ENCODE results near the gene GATA6.

DNA sequence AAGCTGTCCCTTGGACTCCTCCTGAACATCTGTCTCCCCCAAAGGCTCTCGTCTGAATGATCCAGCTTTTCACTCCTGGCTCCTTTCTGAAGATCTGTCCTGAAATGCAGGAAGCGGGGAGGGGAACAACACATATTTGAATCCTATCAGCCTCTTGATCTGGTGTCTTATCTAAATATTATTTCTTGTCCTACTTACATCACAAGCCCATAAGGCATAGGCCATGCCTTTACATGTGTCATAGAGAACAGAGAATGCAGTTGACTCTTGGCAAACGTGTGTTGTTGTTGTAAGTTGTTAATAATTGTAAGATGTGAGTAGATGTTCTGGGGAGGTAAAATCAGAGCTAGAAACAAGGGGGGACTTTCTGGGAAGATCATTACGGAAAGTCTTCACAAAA lies 57.4 kb downstream of the GATA6 start:
- TF ChIP-seq, protein P1, sequence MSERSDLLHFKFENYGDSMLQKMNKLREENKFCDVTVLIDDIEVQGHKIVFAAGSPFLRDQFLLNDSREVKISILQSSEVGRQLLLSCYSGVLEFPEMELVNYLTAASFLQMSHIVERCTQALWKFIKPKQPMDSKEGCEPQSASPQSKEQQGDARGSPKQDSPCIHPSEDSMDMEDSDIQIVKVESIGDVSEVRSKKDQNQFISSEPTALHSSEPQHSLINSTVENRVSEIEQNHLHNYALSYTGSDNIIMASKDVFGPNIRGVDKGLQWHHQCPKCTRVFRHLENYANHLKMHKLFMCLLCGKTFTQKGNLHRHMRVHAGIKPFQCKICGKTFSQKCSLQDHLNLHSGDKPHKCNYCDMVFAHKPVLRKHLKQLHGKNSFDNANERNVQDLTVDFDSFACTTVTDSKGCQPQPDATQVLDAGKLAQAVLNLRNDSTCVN (CRISPR knock-in tag; IDR thresholded peaks at IDR 0.05; ENCODE audit: borderline replicate concordance), result no peak
- TF ChIP-seq ATF2 (CRISPR knock-in tag; IDR thresholded peaks at IDR 0.05) (no peak), JARID2 (CRISPR knock-in tag; IDR thresholded peaks at IDR 0.05; ENCODE audit: insufficient replicate concordance) (no peak), JUND (CRISPR knock-in tag; IDR thresholded peaks at IDR 0.05) (no peak), CREM (IDR thresholded peaks at IDR 0.05) (no peak), CREM (CRISPR knock-in tag; IDR thresholded peaks at IDR 0.05) (no peak), GTF2F1 (IDR thresholded peaks at IDR 0.05; ENCODE audit: low read length) (no peak), SP1 (IDR thresholded peaks at IDR 0.05) (no peak), SP1 (CRISPR knock-in tag; IDR thresholded peaks at IDR 0.05) (no peak), BHLHE40 (IDR thresholded peaks at IDR 0.05; ENCODE audit: low read length) (no peak), NR2F6 (IDR thresholded peaks at IDR 0.05) (no peak), NR2F6 (CRISPR knock-in tag; IDR thresholded peaks at IDR 0.05) (no peak), AFF4 (CRISPR knock-in tag; IDR thresholded peaks at IDR 0.05) (no peak), TCF12 (IDR thresholded peaks at IDR 0.05) (no peak), TCF12 (CRISPR knock-in tag; IDR thresholded peaks at IDR 0.05) (no peak), GRHL1 (CRISPR knock-in tag; conservative IDR thresholded peaks at IDR 0.05) (no peak)
